GM12864 (cell line): ENCODE data around the gene DCXR.

ENCODE experiments used
- DNase-seq: peaks from one replicate; pipeline ENCODE4 v3.0.0-alpha.2; 2011; ENCODE audit warnings: low read depth
- H3K4me3 ChIP-seq: 2 replicates; pipeline ENCODE4 v1.5.1; 2011; ENCODE audit warnings: mild to moderate bottlenecking, low read depth, low read length, control low read depth
- CTCF ChIP-seq: IDR thresholded peaks from 2 replicates; pipeline ENCODE4 v1.5.1; 2011; ENCODE audit warnings: low read depth, mild to moderate bottlenecking, moderate library complexity, low read length, control low read depth, inconsistent platforms; ENCODE audit errors: missing control alignments

Gene DCXR

GRCh38 chr17:81992306-81993102 lies 45.0 kb downstream of the DCXR start:
- DNase-seq = no peak
- H3K4me3 ChIP-seq = no peak overlapping the region
- TF ChIP-seq CTCF = no peak

GRCh38 chr17:81991684-81992305 lies 45.7 kb downstream of the DCXR start:
- no peak for TF ChIP-seq CTCF
- no peak overlapping the region for H3K4me3 ChIP-seq
- DNase-seq = no peak

GRCh38 chr17:81990836-81991683 lies 46.4 kb downstream of the DCXR start:
- no peak overlapping the region for H3K4me3 ChIP-seq
- DNase-seq = no peak
- no peak for TF ChIP-seq CTCF

- no peak overlapping the region for H3K4me3 ChIP-seq
- TF ChIP-seq CTCF = no peak
- DNase-seq = no peak
Observed at GRCh38 chr17:81987161-81987770, 50.2 kb downstream of the DCXR start.

GRCh38 chr17:81986606-81987005 lies 50.9 kb downstream of the DCXR start:
- no peak for TF ChIP-seq CTCF
- no peak for DNase-seq
- no peak overlapping the region for H3K4me3 ChIP-seq
